ENCODE results near the gene METAP1. TPM values are rescaled to one million over a fixed set of nuclear protein-coding genes. Genes with fewer than 3 reads are reported as not detected.

The METAP1 gene
- total RNA-seq, 1 donor from 2014 or later, result 32.4 TPM

DNA sequence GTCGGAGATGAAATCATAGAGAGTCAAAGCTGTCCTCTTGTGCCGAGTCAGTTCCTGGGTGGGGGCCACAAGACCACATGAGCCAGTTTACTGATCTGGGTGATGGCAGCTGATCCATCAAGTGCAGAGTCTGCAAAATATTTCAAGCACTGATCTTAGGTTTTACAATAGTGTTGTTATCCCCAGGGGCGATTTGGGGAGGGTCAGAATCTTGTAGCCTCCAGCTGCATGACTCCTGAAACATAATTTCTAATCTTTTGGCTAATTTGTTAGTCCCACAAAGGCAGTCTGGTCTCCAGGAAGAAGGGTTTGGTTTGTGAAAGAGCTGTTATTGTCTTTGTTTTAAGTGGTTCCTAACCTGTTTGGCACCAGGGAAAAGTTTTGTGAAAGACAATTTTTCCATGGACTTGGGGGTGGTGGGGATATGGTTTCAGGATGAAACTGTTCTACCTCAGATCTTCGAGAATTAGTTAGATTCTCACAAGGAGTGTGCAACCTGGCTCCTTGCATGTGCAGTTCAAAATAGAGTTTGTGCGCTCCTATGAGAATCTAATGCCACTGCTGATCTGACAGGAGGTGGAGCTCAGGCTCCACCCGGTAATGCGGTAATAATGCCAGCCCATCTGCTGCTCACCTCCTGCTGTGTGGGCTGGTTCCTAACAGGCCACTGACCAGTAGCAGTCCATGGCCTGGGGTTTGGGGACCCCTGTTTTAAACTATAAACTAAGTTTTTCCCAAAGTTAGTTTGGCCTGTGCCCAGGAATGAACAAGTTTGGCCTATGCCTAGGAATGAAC lies 29.2 kb downstream of the METAP1 start:
- H3K4me1 ChIP-seq, result peaks cover 22% of the 10 kb centered on the region
- TF ChIP-seq POLR2A (IDR thresholded peaks at IDR 0.05), result no peak
- no peak for TF ChIP-seq POLR2AphosphoS5 (IDR thresholded peaks at IDR 0.05; ENCODE audit: insufficient read depth in 1 of 2, low read depth in 1 of 2)
- TF ChIP-seq, protein P1, sequence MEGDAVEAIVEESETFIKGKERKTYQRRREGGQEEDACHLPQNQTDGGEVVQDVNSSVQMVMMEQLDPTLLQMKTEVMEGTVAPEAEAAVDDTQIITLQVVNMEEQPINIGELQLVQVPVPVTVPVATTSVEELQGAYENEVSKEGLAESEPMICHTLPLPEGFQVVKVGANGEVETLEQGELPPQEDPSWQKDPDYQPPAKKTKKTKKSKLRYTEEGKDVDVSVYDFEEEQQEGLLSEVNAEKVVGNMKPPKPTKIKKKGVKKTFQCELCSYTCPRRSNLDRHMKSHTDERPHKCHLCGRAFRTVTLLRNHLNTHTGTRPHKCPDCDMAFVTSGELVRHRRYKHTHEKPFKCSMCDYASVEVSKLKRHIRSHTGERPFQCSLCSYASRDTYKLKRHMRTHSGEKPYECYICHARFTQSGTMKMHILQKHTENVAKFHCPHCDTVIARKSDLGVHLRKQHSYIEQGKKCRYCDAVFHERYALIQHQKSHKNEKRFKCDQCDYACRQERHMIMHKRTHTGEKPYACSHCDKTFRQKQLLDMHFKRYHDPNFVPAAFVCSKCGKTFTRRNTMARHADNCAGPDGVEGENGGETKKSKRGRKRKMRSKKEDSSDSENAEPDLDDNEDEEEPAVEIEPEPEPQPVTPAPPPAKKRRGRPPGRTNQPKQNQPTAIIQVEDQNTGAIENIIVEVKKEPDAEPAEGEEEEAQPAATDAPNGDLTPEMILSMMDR (IDR thresholded peaks at IDR 0.05), result no peak
- no peaks in the 10 kb centered on the region for H3K27me3 ChIP-seq
- intact Hi-C loops (cut with DNase I), result no loop called here
- no peaks in the 10 kb centered on the region for H3K36me3 ChIP-seq
- no peak overlapping the region for H3K4me3 ChIP-seq
- H3K27ac ChIP-seq, result no peak overlapping the region
- no peaks in the 10 kb centered on the region for H3K9me3 ChIP-seq
- DNase-seq (ENCODE audit: extremely low spot score in 2 of 2), result no peak

DNA sequence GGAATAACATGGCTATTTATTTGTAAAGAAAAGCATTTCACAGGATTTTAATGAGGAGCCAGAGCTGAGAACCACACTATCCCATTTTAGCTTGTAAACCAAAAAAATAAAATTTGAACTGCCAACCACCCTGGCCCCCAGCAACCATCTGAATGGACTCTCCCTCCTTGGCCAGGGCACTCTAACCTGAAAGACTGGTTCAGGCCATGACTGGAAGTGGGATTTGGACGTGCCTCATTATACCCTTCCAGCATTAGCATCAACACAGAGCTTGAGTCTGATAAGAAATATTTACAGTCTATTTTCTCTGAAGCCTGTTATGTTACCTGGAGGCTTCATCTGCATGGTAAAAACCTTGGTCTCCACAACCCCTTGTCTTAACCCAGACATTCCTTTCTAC lies 30.0 kb downstream of the METAP1 start:
- Histone ChIP-seq H3K27ac (no peak overlapping the region), H3K27me3 (no peaks in the 10 kb centered on the region), H3K9me3 (no peaks in the 10 kb centered on the region), H3K4me1 (peaks cover 22% of the 10 kb centered on the region), H3K36me3 (no peaks in the 10 kb centered on the region), H3K4me3 (no peak overlapping the region)
- TF ChIP-seq, protein P1 (IDR thresholded peaks at IDR 0.05), result no peak
- TF ChIP-seq POLR2AphosphoS5 (IDR thresholded peaks at IDR 0.05; ENCODE audit: insufficient read depth in 1 of 2, low read depth in 1 of 2) (no peak), POLR2A (IDR thresholded peaks at IDR 0.05) (no peak)
- intact Hi-C loops (cut with DNase I), result no loop called here
- no peak for DNase-seq (ENCODE audit: extremely low spot score in 2 of 2)

DNA sequence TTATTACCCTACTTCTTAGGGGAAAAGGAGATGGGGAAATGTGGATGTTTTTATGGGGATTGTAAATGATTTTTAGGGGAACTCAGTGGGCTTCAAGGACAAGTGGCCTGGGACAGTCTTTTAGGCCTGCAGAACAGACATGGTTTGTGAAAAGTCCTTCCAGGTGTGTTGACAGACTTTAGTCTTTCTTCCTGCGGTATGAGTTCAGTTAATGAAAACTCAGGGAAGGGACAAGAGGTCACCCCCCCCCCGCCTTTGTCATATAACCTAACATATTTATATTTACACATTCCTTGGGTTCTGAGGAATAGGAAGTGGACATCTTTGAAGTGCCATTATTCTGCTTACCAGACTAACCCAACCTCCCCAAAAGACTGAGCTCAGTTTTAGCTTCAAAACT lies 31.8 kb downstream of the METAP1 start:
- TF ChIP-seq POLR2A (IDR thresholded peaks at IDR 0.05) (no peak), POLR2AphosphoS5 (IDR thresholded peaks at IDR 0.05; ENCODE audit: insufficient read depth in 1 of 2, low read depth in 1 of 2) (no peak)
- TF ChIP-seq, protein P1 (IDR thresholded peaks at IDR 0.05), result no peak
- no peaks in the 10 kb centered on the region for H3K36me3 ChIP-seq
- intact Hi-C loops (cut with DNase I), result no loop called here
- no peak overlapping the region for H3K27ac ChIP-seq
- no peaks in the 10 kb centered on the region for H3K27me3 ChIP-seq
- no peak overlapping the region for H3K4me3 ChIP-seq
- no peaks in the 10 kb centered on the region for H3K9me3 ChIP-seq
- no peak for DNase-seq (ENCODE audit: extremely low spot score in 2 of 2)
- H3K4me1 ChIP-seq, result peaks cover 22% of the 10 kb centered on the region

DNA sequence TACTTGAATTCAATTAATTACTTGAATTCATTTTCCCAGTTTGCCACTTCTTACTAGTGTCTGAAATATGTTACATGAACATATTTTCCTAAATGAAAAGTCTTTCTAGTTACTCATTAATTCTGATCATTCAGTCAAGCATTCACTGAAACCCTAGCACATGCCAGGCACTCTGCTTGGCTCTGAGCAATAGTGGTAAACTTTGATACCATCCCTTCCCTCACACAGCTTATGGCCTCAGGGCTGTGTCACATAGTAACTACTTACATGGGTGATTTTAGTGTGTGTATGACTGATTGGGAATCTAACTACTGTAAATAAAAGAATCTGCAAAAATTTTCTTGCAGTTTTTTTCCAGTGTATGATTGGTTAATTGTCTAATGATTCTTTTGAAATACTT lies 32.7 kb downstream of the METAP1 start:
- DNase-seq (ENCODE audit: extremely low spot score in 2 of 2), result no peak
- intact Hi-C loops (cut with DNase I), result no loop called here
- peaks cover 22% of the 10 kb centered on the region for H3K4me1 ChIP-seq

More for the DNA sequence above, 32.7 kb downstream of the METAP1 start:
- no peak for TF ChIP-seq POLR2A (IDR thresholded peaks at IDR 0.05)
- no peak for TF ChIP-seq POLR2AphosphoS5 (IDR thresholded peaks at IDR 0.05; ENCODE audit: insufficient read depth in 1 of 2, low read depth in 1 of 2)
- TF ChIP-seq, protein P1 (IDR thresholded peaks at IDR 0.05), result no peak
- H3K36me3 ChIP-seq, result no peaks in the 10 kb centered on the region
- H3K27ac ChIP-seq, result no peak overlapping the region
- H3K4me3 ChIP-seq, result no peak overlapping the region
- H3K9me3 ChIP-seq, result no peaks in the 10 kb centered on the region
- H3K27me3 ChIP-seq, result no peaks in the 10 kb centered on the region

Measured in vagina (tissue), 2 donors.